Measurements from ENCODE around the gene SLC5A7.

DNA sequence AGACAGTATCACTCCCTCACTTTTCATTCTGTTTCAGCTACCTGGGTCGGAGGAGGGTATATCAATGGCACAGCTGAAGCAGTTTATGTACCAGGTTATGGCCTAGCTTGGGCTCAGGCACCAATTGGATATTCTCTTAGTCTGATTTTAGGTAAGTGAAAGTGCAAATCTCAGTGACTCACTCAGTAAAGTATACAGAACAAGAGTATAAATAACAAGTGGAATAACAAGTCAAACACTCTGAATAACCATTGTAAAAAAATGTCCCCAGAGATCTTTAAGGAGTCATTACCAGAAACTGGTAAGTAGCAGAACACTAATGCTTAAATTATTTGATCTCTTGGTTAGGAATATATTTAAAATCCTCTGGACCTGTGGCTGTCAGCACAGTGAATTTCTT lies 5.7 kb downstream of the SLC5A7 start:
- no peak for TF ChIP-seq POLR2A (IDR thresholded peaks at IDR 0.05; ENCODE audit: low read depth, low read length)
- no peak for TF ChIP-seq POLR2AphosphoS5 (IDR thresholded peaks at IDR 0.05; ENCODE audit: low read depth, low read length)

Data from GM12892 (cell line).